Breast epithelium (tissue), 3 donors: ENCODE results near the gene AQP9.

Experiments
- CTCF ChIP-seq, 3 donors: fragments of 450-650 bp; IDR thresholded peaks; one replicate each; pipeline ENCODE4 v1.5.1; 2016 to 2017; ENCODE audit warnings: antibody characterized with exemption in 3 of 3, mild to moderate bottlenecking in 3 of 3, moderate library complexity in 3 of 3
- POLR2A ChIP-seq: fragments of 450-650 bp; IDR thresholded peaks from one replicate; pipeline ENCODE4 v1.6.1; 2016; ENCODE audit warnings: antibody characterized with exemption, mild to moderate bottlenecking, moderate library complexity

GRCh38 chr15:58206151-58206550, 68.0 kb downstream of the AQP9 start:
- no peak for TF ChIP-seq CTCF (IDR thresholded peaks at IDR 0.05)
- TF ChIP-seq POLR2A: no peak
